ENCODE results near the gene SCAF4. TPM values are rescaled to one million over a fixed set of nuclear protein-coding genes. Genes with fewer than 3 reads are reported as not detected.
"Not testable (repeated sequence)": the region's sequence is repeated elsewhere in the genome, so short reads cannot be mapped to it uniquely, and the experiment has no call there.

The SCAF4 gene
- total and polyA plus RNA-seq, 2 of the 8 experiments (the other 6 are each of a cell fraction or from before 2014, with no cell fraction given) = 28.9 to 55.1 TPM

DNA sequence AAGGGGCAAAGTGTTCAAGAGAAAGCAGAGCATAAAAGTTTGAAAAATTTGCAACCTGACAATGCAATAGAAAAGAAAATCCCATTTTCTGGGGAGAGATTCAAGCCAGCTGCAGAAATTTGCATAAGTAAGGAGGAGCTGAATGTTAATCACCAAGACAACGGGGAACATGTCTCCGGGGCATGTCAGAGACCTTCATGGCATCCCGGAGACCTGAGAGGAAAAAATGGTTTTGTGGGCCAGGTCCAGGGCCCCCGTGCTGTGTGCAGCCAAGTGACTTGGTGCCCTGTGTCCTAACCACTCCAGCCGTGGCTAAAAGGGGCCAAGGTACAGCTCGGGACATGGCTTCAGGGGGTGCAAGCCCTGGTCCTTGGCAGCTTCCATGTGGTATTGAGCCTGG is 33.9 kb upstream of the SCAF4 start:
- CTCF ChIA-PET (ENCODE audit: partially characterized antibody) = interaction anchor here (0.6 kb wide), 1 partner anchor 1627 kb away, joined by 3 read pairs; no protein-coding TSS in a partner anchor
- H3K9ac ChIP-seq (replicated peaks in 1 of 4; ENCODE audit: extremely low read depth in 1 of 4, low read depth in 3 of 4, low read length in 3 of 4); H3K9me3 ChIP-seq (ENCODE audit: insufficient read depth in 2 of 2, low read depth in 1 of 2, low read length in 1 of 2); H3K14ac ChIP-seq (ENCODE audit: insufficient read length); H2BK12ac ChIP-seq (ENCODE audit: low read depth, low read length); H3K36me3 ChIP-seq (ENCODE audit: control insufficient read depth in 2 of 4, insufficient read depth in 4 of 4, low read length in 3 of 4); H2BK120ac ChIP-seq (replicated peaks; ENCODE audit: low read depth, low read length); H3K4ac ChIP-seq (replicated peaks; ENCODE audit: insufficient read length, low read depth, low read length); H3K23ac ChIP-seq (ENCODE audit: insufficient read length); DNase-seq (ENCODE audit: low read depth in 1 of 2, low spot score in 2 of 2); H4K8ac ChIP-seq (ENCODE audit: extremely low read depth, insufficient read depth, low read length); POLR2A ChIA-PET (ENCODE audit: partially characterized antibody); H3K4me3 ChIP-seq (ENCODE audit: extremely low read depth in 1 of 4, insufficient read depth in 2 of 4, low read depth in 3 of 4, low read length in 4 of 4); H2BK15ac ChIP-seq (ENCODE audit: low read length); H3K56ac ChIP-seq (replicated peaks; ENCODE audit: insufficient read length, low read depth, low read length); H2AFZ ChIP-seq (ENCODE audit: low read length); H3K18ac ChIP-seq (ENCODE audit: extremely low read depth, low read length); H3K79me1 ChIP-seq (ENCODE audit: low read depth, low read length); H3K4me2 ChIP-seq (ENCODE audit: insufficient read depth in 1 of 2, low read depth in 2 of 2, low read length in 2 of 2); FAIRE-seq; H4K91ac ChIP-seq (replicated peaks; ENCODE audit: insufficient read length, low read length); H2BK20ac ChIP-seq (ENCODE audit: low read length); H4K5ac ChIP-seq (ENCODE audit: insufficient read length, low read depth, low read length); H3K27ac ChIP-seq (ENCODE audit: low read depth, low read length); H3K79me2 ChIP-seq (ENCODE audit: control insufficient read depth in 1 of 2, insufficient read depth in 2 of 2, low read length in 2 of 2); H4K20me1 ChIP-seq (replicated peaks in 1 of 2; ENCODE audit: control insufficient read depth in 1 of 2, insufficient read depth in 2 of 2, low read length in 2 of 2); H2AK5ac ChIP-seq (ENCODE audit: low read depth, low read length); H3K4me1 ChIP-seq (replicated peaks in 1 of 4; ENCODE audit: control insufficient read depth in 3 of 4, insufficient read depth in 4 of 4, low read length in 3 of 4); H3K27me3 ChIP-seq (replicated peaks in 1 of 4; ENCODE audit: control insufficient read depth in 3 of 4, extremely low read depth in 1 of 4, insufficient read depth in 3 of 4, low read length in 3 of 4); H3K23me2 ChIP-seq (ENCODE audit: low read depth, low read length): not testable (repeated sequence)
- 85% methylated on average over 6 of the region's 6 CpGs; no CpG with 5 or more reads in 1 of the 2 experiments for WGBS, 2 experiments (ENCODE audit: extremely low coverage in 1 of 2, insufficient coverage in 1 of 2, insufficient read length in 1 of 2, insufficient replicate concordance in 2 of 2, low coverage in 1 of 2, low lambda C conversion rate in 2 of 2, missing lambda C conversion rate in 1 of 2)
- peak overlapping the region; percentile 30; the same call in 1 of the 2 replicates for H2BK5ac ChIP-seq (ENCODE audit: low read depth, low read length)
